Loucy (cell line): ENCODE data around the gene BROX.
"Not testable (repeated sequence)": the region's sequence is repeated elsewhere in the genome, so short reads cannot be mapped to it uniquely, and the experiment has no call there.

Experiments
- H2AFZ ChIP-seq: fragments of 200-600 bp; sonication (generic); 2 replicates; pipeline ENCODE4 v1.6.0; 2016; ENCODE audit warnings: antibody characterized with exemption, mild to moderate bottlenecking, low read length, moderate library complexity
- H3F3A ChIP-seq: fragments of 200-600 bp; 2 replicates; pipeline ENCODE4 v1.6.0; 2016; ENCODE audit warnings: antibody characterized with exemption, low read depth, mild to moderate bottlenecking
- H3K27me3 ChIP-seq: fragments of 200-600 bp; sonication (generic); 2 replicates; pipeline ENCODE4 v1.6.1; 2014; ENCODE audit warnings: low read length, mild to moderate bottlenecking; ENCODE audit not compliant: insufficient read depth, poor library complexity, severe bottlenecking
- H3K36me3 ChIP-seq: fragments of 200-600 bp; sonication (generic); 2 replicates; pipeline ENCODE4 v1.6.1; 2016; ENCODE audit warnings: low read length; ENCODE audit not compliant: insufficient read depth
- H3K4me1 ChIP-seq: fragments of 200-600 bp; sonication (generic); 2 replicates; pipeline ENCODE4 v1.5.1; 2014; ENCODE audit warnings: low read length, mild to moderate bottlenecking; ENCODE audit not compliant: insufficient read depth, poor library complexity, severe bottlenecking
- H3K4me2 ChIP-seq: fragments of 200-600 bp; sonication (generic); 2 replicates; pipeline ENCODE4 v1.6.0; 2014; ENCODE audit warnings: antibody characterized with exemption, low read length, low read depth, mild to moderate bottlenecking; ENCODE audit not compliant: poor library complexity, severe bottlenecking
- H3K4me3 ChIP-seq: fragments of 200-600 bp; sonication (generic); 2 replicates; pipeline ENCODE4 v1.5.1; 2014; ENCODE audit warnings: low read length, mild to moderate bottlenecking, mixed read lengths; ENCODE audit not compliant: poor library complexity, severe bottlenecking
- H3K79me2 ChIP-seq: fragments of 200-600 bp; sonication (generic); 2 replicates; pipeline ENCODE4 v1.6.1; 2014; ENCODE audit warnings: low read length; ENCODE audit not compliant: insufficient read depth
- H3K9ac ChIP-seq: fragments of 200-600 bp; sonication (generic); 2 replicates; pipeline ENCODE4 v1.6.0; 2014; ENCODE audit warnings: mild to moderate bottlenecking, low read depth, low read length, moderate library complexity; ENCODE audit not compliant: poor library complexity, severe bottlenecking
- H3K9me2 ChIP-seq: fragments of 200-600 bp; sonication (generic); replicated peaks from 2 replicates; pipeline ENCODE4 v1.6.1; 2016; ENCODE audit warnings: low read depth, low read length, mixed read lengths
- H3K9me3 ChIP-seq: fragments of 200-600 bp; sonication (generic); 2 replicates; pipeline ENCODE4 v1.6.1; 2014; ENCODE audit warnings: mild to moderate bottlenecking, antibody characterized with exemption, low read length, low read depth; ENCODE audit not compliant: insufficient read depth
- H4K20me1 ChIP-seq: fragments of 200-600 bp; sonication (generic); 2 replicates; pipeline ENCODE4 v1.6.0; 2014; ENCODE audit warnings: antibody characterized with exemption, low read length, mild to moderate bottlenecking; ENCODE audit not compliant: insufficient read depth, poor library complexity, severe bottlenecking
- CTCF ChIP-seq: fragments of 200-600 bp; sonication (generic); conservative IDR thresholded peaks from 2 replicates; pipeline ENCODE4 v1.5.1; 2014; ENCODE audit warnings: mild to moderate bottlenecking, antibody characterized with exemption, low read length
- EZH2phosphoT487 ChIP-seq: fragments of 200-600 bp; IDR thresholded peaks from 2 replicates; pipeline ENCODE4 v1.6.1; 2018; ENCODE audit warnings: antibody characterized with exemption, mild to moderate bottlenecking, moderate library complexity, borderline replicate concordance

BROX gene

GRCh38 chr1:222736972-222737371, 24.6 kb downstream of the BROX start, which contains the start of gene FAM177B:
TSS of gene FAM177B (plus strand) at chr1:222737202. CDS start at chr1:222746546, 9,344 bp downstream.
- H3K4me3 ChIP-seq: no peak within 1 kb of the TSS
- H3K9ac ChIP-seq: no peak within 1 kb of the TSS
- H3K4me2 ChIP-seq: no peak within 1 kb of the TSS
- no peaks in the 10 kb centered on the region for H3K79me2 ChIP-seq
- H3K9me2 ChIP-seq: no peaks in the 10 kb centered on the region
- no peaks in the 10 kb centered on the region for H3K4me1 ChIP-seq
- no peaks in the 10 kb centered on the region for H4K20me1 ChIP-seq
- no peaks in the 10 kb centered on the region for H3K9me3 ChIP-seq
- peaks cover 30% of the 10 kb centered on the region; the same call in 1 of the 2 replicates for H3K36me3 ChIP-seq
- H3K27me3 ChIP-seq: no peaks in the 10 kb centered on the region
- no peaks in the 10 kb centered on the region for H3F3A ChIP-seq
- no peak for TF ChIP-seq EZH2phosphoT487
- TF ChIP-seq CTCF: no peak
- H2AFZ ChIP-seq: no peak within 1 kb of the TSS

GRCh38 chr1:222739465-222739864, 27.1 kb downstream of the BROX start:
- H3K79me2 ChIP-seq: no peaks in the 10 kb centered on the region
- TF ChIP-seq CTCF: no peak
- no peak for TF ChIP-seq EZH2phosphoT487
- H3K9me3 ChIP-seq: no peaks in the 10 kb centered on the region
- no peaks in the 10 kb centered on the region for H3F3A ChIP-seq
- no peaks in the 10 kb centered on the region for H3K27me3 ChIP-seq
- H3K4me2 ChIP-seq: no peak overlapping the region
- no peaks in the 10 kb centered on the region for H3K4me1 ChIP-seq
- no peaks in the 10 kb centered on the region for H4K20me1 ChIP-seq
- H3K4me3 ChIP-seq: no peak overlapping the region
- no peak overlapping the region for H2AFZ ChIP-seq
- H3K9ac ChIP-seq: no peak overlapping the region
- H3K9me2 ChIP-seq: no peaks in the 10 kb centered on the region
- peaks cover 9% of the 10 kb centered on the region; the same call in 1 of the 2 replicates for H3K36me3 ChIP-seq

- peaks cover 4% of the 10 kb centered on the region; the same call in 1 of the 2 replicates for H3K36me3 ChIP-seq
- H3K79me2 ChIP-seq: no peaks in the 10 kb centered on the region
- H4K20me1 ChIP-seq: no peaks in the 10 kb centered on the region
- no peaks in the 10 kb centered on the region for H3K27me3 ChIP-seq
- no peak for TF ChIP-seq EZH2phosphoT487
- no peak for TF ChIP-seq CTCF
- no peak overlapping the region for H3K4me2 ChIP-seq
- H3K9me3 ChIP-seq: no peaks in the 10 kb centered on the region
- H3K9me2 ChIP-seq: no peaks in the 10 kb centered on the region
- no peaks in the 10 kb centered on the region for H3K4me1 ChIP-seq
- H2AFZ ChIP-seq: no peak overlapping the region
- H3K4me3 ChIP-seq: no peak overlapping the region
- no peaks in the 10 kb centered on the region for H3F3A ChIP-seq
- H3K9ac ChIP-seq: no peak overlapping the region
Observed at GRCh38 chr1:222739929-222740328, 27.6 kb downstream of the BROX start.

- not testable (repeated sequence) for H3K27me3 ChIP-seq, H2AFZ ChIP-seq, H3K9ac ChIP-seq, H3K4me1 ChIP-seq, H3K4me2 ChIP-seq, H3K36me3 ChIP-seq, H3K79me2 ChIP-seq, H3K9me3 ChIP-seq, H4K20me1 ChIP-seq, H3F3A ChIP-seq, H3K9me2 ChIP-seq, H3K4me3 ChIP-seq
Observed at GRCh38 chr1:222741630-222742457, 29.5 kb downstream of the BROX start.
